OCI-M1 (cell line): ENCODE data around the gene FBXO9.

Source experiments
- DNase-seq: peaks from one replicate; lab custom pipeline; 2025; lab: John Stamatoyannopoulos, UW

FBXO9 gene

GRCh38 chr6:53065266-53066076 is at the start of gene FBXO9:
Gene FBXO9 (plus strand): TSS chr6:53065404. CDS start chr6:53065790, 386 bp downstream.
- peak; percentile 87 for DNase-seq

- no peak for DNase-seq
Observed at GRCh38 chr6:53015486-53015885, 49.7 kb upstream of the FBXO9 start.

DNA sequence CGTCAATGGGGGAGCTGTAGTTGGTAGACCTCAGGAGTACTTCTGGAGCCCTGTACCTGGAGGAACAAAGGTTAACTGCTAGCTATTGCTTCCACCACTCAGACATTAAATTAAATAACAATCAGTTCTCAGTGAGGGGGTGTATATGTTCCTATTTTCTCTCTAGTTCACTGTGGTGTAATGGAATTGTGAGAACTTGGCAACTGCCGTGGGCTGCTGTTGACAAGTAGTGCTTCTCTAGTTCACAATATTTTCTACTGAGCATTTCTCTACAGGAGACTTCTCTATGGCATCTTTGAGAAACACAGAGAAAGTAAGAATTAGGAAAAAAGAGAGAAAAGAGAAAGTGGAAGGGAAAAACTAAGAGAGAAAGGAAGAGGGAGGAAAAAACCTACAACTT is 46.8 kb upstream of the FBXO9 start:
- DNase-seq, result no peak

DNA sequence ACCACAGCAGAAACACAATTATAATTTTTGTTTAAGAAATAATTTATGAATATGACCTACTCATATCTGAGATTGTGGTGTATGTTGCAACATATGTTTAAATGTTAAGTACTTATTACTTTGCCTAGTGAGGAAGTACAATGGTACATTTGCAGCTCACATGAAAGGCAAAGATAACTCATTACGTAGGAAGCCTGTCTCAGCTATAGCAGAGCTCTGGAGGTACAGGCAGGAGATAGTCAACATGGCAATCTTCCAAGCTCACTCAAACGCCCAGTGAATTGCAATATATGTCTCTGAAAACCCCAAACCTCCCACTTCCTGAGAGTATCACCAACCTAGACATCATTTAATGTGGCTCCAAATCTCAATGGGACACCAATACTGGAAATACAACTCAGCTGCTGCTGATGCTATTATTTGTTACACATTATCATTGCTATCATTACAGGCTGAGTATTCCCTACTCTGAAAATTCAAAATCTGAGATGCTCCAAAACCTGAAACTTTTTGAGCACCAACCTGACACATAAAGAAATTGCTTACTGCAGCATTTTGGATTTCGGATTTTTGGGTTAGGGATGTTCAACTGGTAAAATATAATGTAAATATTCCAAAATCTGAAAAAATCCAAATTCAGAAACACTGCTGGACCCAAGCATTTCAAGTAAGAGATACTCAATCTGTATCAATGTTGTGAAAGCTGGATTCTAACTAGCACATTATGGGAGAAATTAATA is 45.0 kb upstream of the FBXO9 start:
- peak; percentile 93 for DNase-seq

- DNase-seq, result no peak
Observed at GRCh38 chr6:53023323-53023722, 41.9 kb upstream of the FBXO9 start.

GRCh38 chr6:53026526-53026925 is 38.7 kb upstream of the FBXO9 start:
- DNase-seq, result no peak

DNA sequence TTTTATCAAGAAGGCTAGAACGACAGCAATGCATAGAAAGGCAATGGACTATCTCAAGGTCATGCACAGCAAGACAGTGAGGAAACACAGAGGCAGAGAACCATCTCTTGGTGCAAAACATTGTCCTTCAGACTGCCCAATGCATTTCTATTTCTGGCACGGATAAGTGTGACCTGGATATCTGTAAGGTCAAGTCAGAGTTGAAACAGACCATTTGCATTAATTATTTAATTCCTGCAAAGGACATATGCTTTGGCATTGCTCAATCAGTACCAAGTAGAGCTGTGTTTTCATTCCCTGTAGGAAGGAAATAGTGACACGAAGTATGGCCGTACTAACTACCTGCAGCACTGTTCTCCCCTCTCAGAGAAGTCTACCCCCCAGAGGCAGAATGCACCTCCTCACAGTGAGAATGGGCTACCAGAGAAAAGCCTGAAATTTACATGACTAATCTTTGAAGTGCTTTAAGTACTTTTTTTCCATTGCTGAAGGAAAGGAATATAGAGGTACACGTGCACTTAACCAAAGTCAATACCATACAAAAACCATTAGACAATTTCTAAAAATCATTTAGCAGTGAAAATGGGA is 38.0 kb upstream of the FBXO9 start:
- no peak for DNase-seq

GRCh38 chr6:53028467-53028866 is 36.7 kb upstream of the FBXO9 start:
- no peak for DNase-seq

DNA sequence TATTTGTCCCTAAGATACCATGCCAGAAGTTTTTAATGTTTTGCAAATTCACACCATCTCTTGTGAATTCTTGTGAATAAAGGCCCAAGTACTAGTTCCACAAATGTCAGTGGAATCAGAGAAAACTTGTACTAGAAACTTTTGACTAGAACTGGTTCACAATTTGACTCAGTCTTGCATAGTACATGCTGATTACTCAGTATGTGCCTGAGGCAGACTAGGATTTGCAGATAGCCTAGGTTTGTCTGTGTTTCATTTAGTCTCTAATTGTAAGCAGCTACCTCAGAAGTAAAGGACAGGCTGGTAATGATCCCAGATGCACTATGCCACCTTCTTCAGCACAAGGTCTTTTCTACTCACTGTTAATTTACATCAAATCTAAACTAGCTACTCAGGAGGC is 35.9 kb upstream of the FBXO9 start:
- DNase-seq, result no peak

- DNase-seq, result no peak
Observed at GRCh38 chr6:53029761-53030160, 35.4 kb upstream of the FBXO9 start.

GRCh38 chr6:53031281-53031680 is 33.9 kb upstream of the FBXO9 start:
- DNase-seq, result no peak

DNA sequence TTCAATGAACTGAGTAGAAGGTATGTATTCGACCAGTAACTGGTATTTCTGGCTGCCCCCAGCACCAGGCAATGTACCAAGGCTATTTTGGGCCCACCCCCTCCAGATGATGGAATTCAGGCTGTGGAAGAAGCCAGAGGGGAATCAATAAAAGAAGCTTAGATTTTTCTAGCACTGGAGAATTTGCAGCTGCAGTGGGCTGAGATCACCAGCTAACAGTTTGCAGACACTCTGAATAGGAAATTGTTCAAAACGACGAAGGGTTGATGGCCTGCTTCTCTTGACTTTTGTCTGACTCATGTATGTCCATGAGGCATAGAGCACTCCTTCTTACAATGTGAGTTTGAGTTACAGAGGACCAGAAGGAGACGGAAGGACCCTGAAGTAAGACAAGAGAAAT is 32.4 kb upstream of the FBXO9 start:
- no peak for DNase-seq

DNA sequence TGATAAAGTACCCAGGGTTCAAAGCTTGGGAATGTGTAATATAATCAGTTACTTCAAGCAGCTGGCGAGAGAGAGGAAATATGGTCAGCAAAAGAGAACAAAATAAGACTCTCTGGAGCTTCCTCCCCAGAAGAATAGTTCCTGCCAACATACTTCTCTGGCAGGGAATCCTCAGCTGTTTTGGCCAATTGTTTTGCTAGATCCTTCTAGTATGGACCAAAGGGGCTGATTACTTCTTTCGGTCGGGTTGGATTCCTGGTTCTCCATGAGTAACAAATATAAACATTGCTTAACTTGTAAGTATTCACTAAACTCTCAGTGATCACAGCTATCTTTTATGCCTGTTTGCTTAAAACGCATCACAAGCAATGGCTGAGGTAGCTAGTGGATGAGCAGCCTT is 31.4 kb upstream of the FBXO9 start:
- DNase-seq, result no peak

DNA sequence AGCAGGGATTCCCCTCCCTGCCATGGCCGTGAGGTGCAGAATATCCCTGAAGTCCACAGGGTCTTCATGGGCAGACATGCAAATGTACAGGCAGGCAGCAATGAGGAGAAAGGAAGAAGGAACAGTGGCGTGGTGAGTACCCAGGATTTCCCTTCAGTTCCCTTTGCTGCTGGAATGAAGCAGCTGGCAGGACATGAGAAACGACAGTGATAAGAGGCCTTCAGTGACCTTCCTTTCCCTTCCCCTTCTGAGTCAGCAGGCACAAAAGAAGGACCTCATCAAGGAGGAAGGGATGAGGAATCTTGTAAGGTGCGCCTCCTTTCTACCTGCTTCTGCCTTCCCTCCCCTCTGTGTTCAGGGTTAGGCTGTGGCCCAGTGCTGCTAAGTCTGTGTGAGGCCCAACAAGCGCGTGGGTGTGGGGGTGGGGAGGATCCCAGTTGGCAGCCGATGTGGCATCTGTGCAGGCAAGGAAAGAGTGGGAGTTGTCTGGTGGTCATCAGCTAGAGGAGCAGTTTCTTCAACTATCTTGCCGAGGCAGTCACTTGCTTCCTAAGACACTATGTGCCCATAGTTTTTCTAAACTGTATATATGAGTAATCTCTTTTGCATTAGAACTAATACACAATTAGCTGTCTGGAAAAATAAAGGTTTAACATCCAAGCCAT is 29.5 kb upstream of the FBXO9 start:
- DNase-seq, result no peak

GRCh38 chr6:53038141-53038540 is 27.1 kb upstream of the FBXO9 start:
- DNase-seq, result no peak

- DNase-seq, result no peak
Observed at GRCh38 chr6:53038596-53038995, 26.6 kb upstream of the FBXO9 start.

- DNase-seq, result no peak
Observed at GRCh38 chr6:53041356-53041755, 23.8 kb upstream of the FBXO9 start.

GRCh38 chr6:53042112-53042511 is 23.1 kb upstream of the FBXO9 start:
- peak; percentile 7 for DNase-seq

- no peak for DNase-seq
Observed at GRCh38 chr6:53043581-53043980, 21.6 kb upstream of the FBXO9 start.

DNA sequence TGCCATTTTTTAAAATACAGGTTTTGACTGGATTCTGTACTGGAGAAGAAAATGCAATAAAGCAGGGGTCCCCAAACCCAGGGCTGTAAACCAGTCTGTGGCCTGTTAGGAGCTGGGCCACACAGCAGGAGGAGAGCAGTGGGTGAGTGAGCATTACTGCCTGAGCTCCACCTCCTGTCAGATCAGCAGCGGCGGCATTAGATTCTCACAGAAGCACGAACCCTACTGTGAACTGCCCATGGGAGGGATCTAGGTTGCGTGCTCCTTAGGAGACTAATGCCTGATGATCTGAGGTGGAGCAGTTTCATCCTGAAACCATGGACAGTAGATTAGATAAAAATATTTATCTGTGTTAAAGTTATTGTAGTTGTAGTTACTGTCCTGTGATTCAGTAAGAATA is 21.1 kb upstream of the FBXO9 start:
- DNase-seq, result no peak

DNA sequence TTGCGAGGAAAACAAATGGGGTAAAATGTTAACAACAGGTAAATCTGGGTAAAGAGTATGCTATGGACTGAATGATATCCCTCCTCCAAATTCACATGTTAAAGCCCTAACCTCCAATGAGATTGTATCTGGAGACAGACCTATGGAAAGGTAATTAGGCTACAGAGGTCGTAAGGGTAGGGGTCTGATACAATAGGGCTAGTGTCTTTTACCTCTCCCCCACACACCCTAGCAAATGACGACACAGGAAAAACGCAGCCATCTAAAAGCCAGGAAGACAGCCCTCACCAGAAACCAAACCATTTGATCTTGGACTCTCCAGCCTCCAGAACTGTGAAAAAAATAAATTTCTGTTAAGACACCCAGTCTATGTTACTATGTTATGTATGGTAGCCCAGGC is 20.6 kb upstream of the FBXO9 start:
- DNase-seq, result no peak

- no peak for DNase-seq
Observed at GRCh38 chr6:53045891-53046673, 19.1 kb upstream of the FBXO9 start.
